Peyer's patch (tissue), 4 donors: Measurements from ENCODE around the gene KDM1B.

ENCODE experiments used
- CTCF ChIP-seq, 6 experiments: fragments of 450-650 bp in 4 of 6; fragments of 200-600 bp in 2 of 6; sonication (generic) in 1 of 6; IDR thresholded peaks; one replicate each; pipeline ENCODE4 v1.5.1; 2017 to 2019; ENCODE audit warnings: antibody characterized with exemption in 6 of 6, mild to moderate bottlenecking in 3 of 6, moderate library complexity in 1 of 6
- POLR2A ChIP-seq, 2 donors: fragments of 450-650 bp; IDR thresholded peaks; one replicate each; pipeline ENCODE4 v1.5.1; 2017; ENCODE audit warnings: antibody characterized with exemption in 2 of 2, mild to moderate bottlenecking in 2 of 2, moderate library complexity in 2 of 2

GRCh38 chr6:18135171-18135570, 20.1 kb upstream of the KDM1B start:
- TF ChIP-seq CTCF (IDR thresholded peaks at IDR 0.05) (no peak), POLR2A (IDR thresholded peaks at IDR 0.05) (no peak)
